ENCODE measurements around the gene MINDY3. TPM values are rescaled to one million over a fixed set of nuclear protein-coding genes. Genes with fewer than 3 reads are reported as not detected.

MINDY3 gene
- total RNA-seq, 1 donor from 2014 or later: 29.7 TPM

DNA sequence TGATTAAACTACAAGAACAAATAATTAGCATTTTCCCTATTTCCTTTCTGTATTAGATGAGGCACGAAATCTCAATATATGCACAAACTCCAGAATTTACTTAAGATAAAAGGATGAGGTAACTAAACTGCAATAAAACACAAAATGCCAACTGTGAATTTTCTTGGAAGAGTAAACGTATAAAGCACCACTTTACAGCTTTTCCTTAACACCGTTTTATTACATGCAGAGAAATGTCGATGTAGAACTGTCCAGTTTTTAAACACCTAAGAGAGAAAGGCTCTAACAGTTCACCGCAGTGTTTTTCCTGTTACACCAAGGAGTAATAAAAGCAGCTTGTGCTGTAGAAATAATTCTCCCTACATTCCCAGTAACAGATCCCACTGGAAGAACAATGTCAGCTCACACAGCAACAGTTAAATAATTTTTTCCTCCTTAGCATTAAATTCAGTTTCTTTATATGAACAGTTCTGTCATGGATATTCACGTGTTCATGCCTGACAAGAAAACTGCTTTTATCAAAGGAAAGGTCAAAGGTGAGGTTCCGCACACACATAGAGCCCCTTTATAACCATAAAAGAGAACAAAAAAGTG lies 52.0 kb downstream of the MINDY3 start:
- no peak for DNase-seq (ENCODE audit: extremely low read depth, low read depth, low spot score)

DNA sequence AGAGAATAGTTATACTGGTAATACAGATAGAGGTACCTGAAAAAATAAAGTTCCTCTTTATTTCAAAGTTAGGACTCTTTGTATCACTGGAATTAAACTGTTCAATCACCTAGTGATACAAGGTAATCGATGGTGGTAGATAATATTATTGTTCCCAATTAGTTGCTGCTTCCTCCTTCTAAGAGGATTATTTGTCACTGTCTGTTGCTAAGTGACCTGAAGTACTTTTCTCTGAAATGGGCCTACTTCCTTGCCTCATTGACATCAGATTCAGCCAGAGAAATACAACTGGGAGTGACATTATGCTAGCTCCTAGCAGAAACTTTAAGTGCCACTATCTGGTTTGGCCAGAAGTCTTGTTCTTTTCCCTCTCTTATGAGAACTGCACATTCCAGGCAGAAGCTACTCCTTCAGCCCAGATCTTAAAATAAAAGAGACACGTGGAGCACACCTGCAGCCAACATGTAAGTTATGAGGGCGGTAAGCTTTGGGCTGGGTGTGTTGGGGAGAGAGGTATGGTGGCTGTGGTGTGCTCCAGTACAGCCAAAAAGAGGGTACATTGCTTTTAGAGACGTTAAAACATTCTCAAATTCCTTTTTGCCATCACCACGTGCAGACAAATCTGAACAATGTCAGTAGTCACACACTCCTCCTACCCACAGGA lies 54.8 kb downstream of the MINDY3 start:
- no peak for DNase-seq (ENCODE audit: extremely low read depth, low read depth, low spot score)

DNA sequence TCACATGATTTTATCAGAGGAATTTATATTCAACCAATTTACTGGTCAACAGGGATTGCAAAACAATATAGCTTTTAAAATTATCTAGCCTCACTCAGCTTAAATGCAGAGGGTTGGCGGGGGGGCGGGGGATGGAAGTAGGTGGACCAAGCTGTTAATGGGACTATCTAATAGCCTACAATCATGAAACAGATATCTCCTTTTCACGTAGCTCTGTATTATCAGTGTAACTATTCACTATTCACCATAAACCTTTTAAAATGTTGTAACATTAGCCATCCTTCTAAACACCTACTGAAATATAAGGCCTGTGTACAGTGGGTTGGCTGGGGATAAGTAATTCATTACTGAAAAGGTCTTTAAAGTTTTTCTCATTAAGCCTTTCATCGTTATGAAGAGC lies 56.2 kb downstream of the MINDY3 start:
- DNase-seq (ENCODE audit: extremely low read depth, low read depth, low spot score): no peak

DNA sequence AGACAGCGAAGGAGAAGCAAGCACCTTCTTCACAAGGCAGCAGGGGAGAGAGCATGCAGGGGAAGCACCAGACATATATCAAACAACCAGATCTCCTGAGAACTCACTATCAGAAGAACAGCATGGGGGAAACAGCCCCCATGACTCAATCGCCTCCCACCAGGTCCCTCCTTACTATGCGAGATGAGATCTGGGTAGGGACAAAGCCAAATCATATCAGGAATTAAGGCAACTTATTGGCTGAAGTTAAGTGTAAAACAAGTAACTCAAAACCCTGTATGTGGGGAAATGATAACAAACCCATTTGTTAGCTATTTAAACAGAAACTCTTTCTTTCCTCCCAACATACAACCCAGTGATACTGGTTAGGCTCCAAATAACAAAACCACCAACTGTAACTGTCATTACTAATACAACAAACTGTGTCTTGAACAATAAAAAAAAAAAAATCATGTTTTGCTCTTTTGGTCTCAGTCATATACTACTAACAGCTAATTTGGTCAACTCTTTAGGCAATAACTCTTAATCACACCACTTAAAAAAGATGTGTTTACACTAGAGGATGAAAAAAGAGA lies 57.8 kb downstream of the MINDY3 start:
- DNase-seq (ENCODE audit: extremely low read depth, low read depth, low spot score): no peak

DNA sequence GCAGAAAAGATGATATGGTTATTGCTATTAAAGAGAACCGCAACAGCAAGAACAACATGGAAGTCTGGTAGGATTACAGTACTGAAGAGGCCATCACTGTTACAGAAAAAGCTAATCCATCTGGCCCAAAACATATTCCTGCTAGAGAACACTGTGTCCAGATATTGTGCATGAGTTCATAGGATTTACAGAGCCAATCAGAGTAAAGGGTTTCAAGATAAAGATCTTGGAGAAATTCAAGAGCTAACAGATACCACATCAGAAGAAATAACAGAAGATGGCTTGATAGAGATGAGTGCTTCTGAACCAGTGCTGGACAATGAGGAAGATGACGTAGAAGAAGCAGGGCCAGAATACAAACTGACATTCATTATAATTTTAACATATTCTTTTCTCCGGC lies 58.7 kb downstream of the MINDY3 start:
- DNase-seq (ENCODE audit: extremely low read depth, low read depth, low spot score): no peak

DNA sequence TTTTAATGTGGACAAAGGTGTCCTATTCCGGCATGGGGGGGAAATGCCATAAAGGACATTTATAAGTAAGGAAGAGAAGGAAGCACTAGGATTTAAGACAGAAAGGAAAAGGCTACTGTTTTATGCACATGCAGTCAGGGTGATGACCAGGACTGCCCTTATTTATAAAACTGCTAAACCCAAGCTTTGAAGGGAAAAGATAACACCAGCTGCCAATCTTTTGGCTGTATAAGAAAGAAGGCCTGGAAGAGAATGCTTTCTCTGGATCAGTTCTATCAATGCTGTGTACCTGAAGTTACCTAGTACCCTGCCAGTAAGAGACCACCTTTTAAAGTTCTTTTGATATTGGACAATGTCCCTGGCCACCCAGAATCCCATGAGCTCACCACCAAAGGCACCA lies 59.2 kb downstream of the MINDY3 start:
- no peak for DNase-seq (ENCODE audit: extremely low read depth, low read depth, low spot score)

DNA sequence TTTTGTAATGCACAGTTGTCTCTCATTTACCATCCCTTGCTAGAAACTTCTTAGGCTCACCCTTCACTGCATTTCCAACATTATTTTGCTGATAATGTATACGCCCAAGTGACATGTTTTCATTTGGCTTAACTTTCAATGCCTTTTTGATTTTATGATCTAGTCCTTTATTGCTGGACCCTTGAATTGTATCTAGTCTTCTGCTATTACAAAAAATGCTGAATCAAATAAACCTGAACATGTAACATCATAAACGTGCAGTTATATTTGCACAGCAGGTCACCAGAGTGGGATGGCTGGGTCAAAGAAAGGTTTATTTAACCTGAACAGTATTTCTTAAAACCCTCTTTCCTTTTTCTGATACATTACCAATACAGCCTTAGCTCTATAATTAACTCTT lies 63.0 kb downstream of the MINDY3 start:
- DNase-seq (ENCODE audit: extremely low read depth, low read depth, low spot score): no peak

DNA sequence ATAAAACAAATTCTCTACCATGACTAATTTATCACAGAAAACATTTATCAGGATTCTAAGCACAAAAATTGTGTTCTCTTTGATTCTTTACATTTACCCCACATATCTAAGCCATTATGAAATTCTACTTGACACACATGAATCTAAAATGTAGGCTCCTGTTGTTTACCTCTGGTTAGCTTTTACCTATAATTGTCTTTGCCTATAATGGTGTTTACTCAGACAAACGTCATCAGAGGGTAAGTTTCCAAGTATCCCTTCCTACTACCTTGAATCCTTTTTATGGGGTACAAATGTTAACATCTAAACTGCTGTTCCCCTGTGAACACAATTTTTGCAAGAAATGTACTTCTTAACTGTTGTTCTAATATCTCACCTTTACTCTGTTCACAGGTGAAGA lies 63.5 kb downstream of the MINDY3 start:
- no peak for DNase-seq (ENCODE audit: extremely low read depth, low read depth, low spot score)

DNA sequence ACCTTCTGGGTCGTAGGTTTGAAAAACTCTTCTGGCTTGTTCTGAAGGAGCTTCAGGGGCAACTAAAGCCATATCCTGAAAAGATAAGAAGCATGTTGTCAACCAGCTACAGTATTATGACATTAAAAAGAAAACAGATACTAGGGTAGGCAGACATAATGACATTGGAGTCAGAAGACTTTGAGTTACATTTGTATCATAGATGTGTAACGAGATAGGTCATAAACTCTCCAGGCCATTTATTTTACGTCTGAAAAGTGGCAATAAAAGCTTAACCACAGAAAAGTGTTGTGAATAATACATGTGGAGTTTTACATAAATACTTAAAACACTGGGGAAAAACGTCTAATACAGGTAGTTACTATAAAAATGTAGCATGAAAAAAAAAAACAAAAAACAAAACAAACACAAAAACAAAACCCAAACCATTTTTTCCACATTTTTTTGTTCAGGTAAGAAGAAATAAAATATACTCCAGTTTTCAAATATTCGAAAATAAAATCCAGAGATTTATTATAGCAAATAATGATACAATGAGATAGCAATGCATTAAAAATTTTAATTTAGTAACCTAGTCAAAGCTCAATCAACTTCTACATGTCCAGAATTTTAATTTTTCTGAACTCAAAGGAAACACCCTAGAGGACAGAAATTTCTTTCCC lies 64.1 kb downstream of the MINDY3 start:
- no peak for DNase-seq (ENCODE audit: extremely low read depth, low read depth, low spot score)

DNA sequence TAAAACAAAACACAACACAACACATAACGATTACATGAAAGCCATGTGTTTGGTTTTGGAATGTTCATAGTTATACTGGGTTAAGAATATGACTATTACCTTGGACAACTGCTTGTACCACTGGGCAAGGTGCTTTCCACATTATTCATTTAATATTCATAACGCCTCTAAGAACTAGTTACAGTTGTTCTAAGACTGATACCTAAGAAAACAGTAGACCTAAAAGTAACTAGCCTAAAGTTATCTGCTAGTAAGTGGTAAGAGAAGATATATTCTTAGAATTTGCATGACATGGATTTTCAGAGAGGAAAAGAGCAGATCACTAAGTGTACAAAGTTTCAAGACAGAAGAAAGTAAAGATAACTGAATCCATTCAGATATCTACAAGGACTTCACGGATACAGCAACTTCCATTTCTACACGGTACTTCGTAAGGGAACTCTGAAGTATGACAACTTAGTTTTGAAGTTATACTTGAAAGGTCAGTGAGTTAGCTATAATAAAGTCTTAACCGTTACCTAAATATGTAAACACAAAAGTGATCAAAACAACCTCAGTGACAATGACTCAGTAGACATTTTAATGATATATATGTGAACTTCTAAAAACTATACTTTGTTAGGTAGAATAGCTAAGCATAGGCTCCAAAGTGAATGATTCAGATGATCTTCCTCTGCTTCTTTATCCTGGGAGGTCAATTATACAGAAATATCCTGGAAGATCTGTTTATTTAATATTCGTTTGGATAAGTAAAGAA lies 65.1 kb downstream of the MINDY3 start:
- no peak for DNase-seq (ENCODE audit: extremely low read depth, low read depth, low spot score)

DNA sequence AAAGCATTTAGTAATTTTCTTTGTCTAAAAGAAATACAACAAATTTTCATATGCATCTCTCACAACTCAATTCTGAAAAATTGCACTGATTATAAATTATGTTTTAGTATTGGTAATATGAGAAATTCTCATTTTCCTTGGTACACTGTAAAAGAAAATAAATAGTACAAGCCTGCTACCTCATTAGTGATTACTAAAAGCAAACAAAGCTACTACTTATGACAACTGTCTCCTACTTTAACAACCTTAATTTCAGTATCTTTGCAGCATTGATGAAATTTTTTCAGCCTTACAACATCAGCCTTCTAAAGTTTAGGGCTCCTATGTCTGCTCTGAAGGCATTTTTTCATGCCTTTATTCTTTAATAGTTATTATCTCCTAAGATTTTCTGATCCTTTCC lies 65.7 kb downstream of the MINDY3 start:
- no peak for DNase-seq (ENCODE audit: extremely low read depth, low read depth, low spot score)

DNA sequence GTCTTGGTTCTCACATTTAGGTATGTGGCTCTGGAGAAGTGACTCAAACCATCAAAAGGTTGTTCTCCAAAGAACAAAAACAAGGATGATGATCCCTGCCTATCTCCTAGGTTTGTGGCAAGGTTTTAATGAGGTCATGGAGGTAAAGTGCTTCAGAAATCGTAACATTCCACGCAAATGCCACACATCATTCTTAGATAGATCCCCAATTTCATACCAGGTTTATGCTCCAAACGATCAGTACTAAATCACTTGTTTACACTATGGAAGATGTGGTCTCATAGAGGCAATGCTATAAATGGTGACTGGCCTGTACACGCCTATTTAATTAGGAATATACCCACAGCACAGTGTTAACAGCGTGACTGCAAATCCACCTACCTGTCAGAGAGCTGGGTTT lies 66.6 kb downstream of the MINDY3 start:
- DNase-seq (ENCODE audit: extremely low read depth, low read depth, low spot score): no peak

DNA sequence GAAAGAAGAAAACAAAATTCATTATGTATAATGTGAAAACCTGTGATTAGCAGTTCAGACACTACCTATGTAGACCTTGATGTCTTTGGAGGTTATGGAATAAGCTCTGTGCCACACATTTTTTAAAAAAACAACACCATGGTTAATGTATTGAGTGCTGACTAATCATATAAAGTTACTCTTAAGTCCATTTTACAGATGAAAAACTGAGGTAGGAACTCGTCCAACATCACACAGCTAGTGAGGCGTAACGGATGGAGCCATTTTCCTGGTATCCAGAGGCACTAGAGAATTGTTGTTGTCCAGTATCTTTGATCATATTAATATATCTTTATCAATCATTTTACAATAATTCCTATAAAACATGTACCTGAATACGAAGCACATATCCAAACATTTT lies 67.5 kb downstream of the MINDY3 start:
- no peak for DNase-seq (ENCODE audit: extremely low read depth, low read depth, low spot score)

DNA sequence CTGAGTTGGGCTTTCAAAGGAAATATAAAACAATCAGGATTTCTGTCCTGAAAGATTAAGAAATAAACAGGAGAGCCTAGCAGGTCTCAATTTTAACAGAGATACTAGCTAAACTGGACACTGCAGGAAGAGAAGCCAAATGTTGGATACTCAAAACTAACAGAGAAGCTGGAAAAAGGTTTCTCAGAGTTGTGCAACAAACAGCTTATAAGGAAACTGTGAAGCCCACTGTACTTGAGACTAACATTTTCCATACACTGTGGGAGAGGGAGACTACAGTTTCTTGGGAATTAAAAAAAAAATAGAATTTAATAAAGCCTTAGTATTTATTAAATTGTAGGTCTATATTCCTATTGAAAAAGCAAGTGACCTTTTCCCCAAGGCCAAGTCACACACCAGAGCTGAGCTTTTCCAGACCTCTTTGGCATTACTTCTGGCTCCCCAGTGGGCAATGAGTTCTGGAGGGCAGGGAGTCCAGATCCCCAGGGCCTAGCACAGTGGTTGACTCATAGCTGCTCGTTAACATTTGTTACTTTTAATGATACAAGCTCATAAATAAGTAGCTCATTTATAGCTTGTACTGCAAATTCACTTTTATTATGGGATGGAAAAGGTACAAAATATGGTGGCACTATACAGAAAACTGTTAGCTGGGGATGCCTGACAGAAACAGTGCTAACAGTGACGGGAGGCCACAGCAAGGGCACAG lies 68.3 kb downstream of the MINDY3 start:
- DNase-seq (ENCODE audit: extremely low read depth, low read depth, low spot score): no peak

DNA sequence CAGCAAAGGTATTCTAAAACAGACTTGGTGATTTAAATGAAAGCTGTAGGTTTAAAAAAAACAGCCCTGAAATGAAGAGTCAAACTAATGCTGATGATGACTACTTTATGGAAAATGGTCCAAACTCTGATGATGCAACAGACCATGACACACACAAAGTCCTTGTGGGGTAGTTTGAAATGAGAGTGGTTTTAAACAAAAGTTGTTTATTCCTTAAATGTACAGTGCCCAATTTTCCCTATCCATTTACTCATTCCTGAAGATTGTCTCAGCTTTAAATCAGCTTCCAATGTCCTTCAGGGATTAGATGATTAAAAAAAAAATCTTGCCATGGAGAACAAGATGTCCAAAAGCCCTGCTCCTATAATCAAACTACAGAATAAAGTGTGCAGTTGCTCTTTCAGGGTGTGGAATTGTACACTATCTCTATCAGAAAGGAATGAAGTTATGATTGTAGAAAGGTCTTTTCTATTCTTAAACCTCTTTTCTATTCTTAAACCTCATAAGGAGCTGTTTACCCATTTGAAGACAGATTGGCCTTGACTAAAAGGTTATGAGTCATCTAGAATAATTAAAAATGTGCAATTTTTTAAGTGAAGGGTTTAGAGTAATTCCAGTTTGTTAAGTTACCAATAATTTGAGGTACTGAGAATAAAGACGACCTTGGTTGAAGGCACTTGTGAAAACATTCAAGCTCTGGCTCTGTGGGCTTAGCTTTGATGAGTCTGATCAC lies 70.3 kb downstream of the MINDY3 start:
- DNase-seq (ENCODE audit: extremely low read depth, low read depth, low spot score): no peak

DNA sequence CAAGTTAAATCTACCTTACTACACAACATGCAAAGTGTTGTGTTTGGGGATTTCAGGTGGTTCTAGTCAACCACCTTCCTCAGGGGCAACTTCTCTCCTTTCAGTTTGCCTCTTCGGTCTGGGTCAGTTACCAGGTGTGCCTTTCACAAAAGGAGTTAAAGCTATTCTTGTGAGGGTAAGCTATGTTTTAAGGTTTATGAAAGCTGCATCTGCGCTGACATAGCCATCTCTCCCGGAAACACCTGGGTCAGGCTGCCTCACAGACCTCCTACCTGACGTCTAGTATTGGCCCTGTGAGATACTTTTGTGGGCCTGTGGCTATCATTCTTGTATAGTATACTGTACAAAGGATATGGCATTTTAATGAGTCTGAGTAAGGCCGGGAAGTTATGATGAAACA lies 72.9 kb downstream of the MINDY3 start:
- DNase-seq (ENCODE audit: extremely low read depth, low read depth, low spot score): no peak

DNA sequence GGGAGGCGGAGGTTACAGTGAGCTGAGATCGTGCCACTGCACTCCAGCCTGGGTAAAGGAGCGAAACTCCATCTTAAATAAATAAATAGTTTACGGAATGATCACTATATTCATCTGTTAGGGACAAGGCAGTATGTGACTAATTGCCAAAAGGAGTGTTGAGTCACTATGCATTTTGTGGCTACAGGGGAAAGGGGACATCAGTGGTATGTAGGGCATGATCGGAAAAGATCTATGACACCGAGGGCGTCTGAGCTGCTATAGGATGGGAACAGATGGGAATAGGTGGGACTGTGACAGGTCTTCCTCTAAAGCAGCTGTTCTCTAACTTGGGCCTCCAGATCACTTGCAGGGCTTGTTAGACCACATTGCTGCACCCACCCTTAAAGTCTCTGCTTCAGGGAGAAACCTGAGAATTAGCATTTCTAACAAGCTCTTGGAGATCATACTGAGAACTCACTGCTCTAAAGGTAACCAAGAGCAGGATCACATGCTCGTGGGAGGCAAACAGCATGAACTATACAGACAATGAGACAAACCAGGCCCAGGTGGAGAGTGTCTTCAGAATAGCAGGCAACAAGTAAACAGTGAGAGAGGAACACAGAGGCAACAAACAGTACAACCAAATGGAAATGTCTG lies 75.5 kb downstream of the MINDY3 start:
- no peak for DNase-seq (ENCODE audit: extremely low read depth, low read depth, low spot score)

DNA sequence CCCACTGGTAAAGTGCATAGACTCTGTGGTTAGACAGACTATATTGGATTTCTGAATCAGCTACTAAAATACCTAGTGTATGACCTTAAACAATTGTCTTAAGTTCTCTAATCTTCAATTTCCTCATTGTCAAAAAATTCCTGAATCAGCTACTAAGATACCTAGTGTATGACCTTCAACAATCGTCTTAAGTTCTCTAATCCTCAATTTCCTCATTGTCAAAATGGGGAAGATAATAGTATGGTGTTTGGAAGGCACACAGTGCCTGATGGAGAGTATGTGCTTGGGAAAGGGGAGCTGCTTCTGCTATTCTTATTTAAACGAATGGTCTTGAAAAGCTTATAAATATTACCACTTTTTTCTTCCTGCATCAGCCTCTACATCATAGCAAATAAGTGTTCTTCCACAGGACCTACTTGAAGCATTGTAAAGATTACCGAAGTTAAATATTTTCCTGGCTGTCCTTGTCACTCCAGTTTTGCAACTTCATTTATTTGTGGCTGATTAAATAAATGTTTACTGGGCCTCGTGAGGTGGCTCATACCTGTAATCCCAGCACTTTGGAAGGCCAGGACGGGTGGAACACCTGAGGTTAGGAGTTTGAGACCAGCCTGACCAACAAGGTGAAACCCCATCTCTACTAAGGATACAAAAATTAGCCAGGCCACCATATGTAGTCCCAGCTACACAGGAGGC lies 76.2 kb downstream of the MINDY3 start:
- no peak for DNase-seq (ENCODE audit: extremely low read depth, low read depth, low spot score)

DNA sequence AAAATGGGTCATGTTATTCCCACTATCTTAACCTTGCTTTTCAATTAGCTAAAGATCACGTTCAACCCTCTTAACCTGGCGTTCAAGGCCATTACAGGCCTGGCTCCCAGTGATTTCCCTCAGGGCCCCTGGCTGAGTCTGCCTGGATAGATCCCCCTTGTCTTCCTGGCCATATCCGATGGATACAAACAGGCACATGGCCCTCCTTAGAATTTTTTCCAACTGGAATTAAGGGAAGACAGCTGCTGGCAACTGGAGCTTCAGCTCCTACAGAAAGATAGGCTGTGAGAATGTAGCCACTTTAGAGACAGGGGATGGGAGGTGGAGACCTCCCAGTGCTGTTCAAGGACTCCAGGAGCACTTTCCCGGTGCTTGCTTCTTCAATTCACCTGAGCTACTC lies 77.5 kb downstream of the MINDY3 start:
- DNase-seq (ENCODE audit: extremely low read depth, low read depth, low spot score): no peak

Measured in glomerular endothelial cell (primary cell).